HCT116 (cell line): ENCODE data around the gene POC1A. TPM values are rescaled to one million over a fixed set of nuclear protein-coding genes. Genes with fewer than 3 reads are reported as not detected.

Experiments
- ATAC-seq: fragments of 200-7000 bp; cut with Tn5 transposase; 2 replicates; pipeline ENCODE4 v1.9.1; 2020; ENCODE audit warnings: mild to moderate bottlenecking, moderate library complexity
- BruUV-seq: library from RNA; stranded (reverse); fragments of 400-500 nt; replicated peaks from 2 replicates; lab custom pipeline; 2021; lab: Mats Ljungman, UMichigan
- CTCF ChIA-PET: fragments of 300-600 bp; sonication (Branson Sonifier 250); formaldehyde crosslinking; loops from one replicate; lab custom pipeline; 2021; ENCODE audit warnings: antibody characterized with exemption; lab: Charles Lee
- POLR2A ChIA-PET: fragments of 300-600, 350-600 bp; sonication (Branson Sonifier 250); formaldehyde crosslinking; loops from one replicate; lab custom pipeline; 2021; ENCODE audit warnings: antibody characterized with exemption; lab: Charles Lee
- RAD21 ChIA-PET, 2 experiments: fragments of 300-600 bp; sonication (Branson Sonifier 250); formaldehyde crosslinking; loops; one replicate each; lab custom pipeline; 2023; ENCODE audit warnings: low total read pairs in 2 of 2; ENCODE audit not compliant: uncharacterized antibody in 2 of 2, unreplicated experiment in 2 of 2, low non-redundant PET in 1 of 2; lab: Charles Lee
- DNase-seq: peaks from one replicate; pipeline ENCODE4 v3.0.0-alpha.2; 2010; ENCODE audit warnings: low read depth, low spot score
- H2AFZ ChIP-seq: fragments of 200-600 bp; shearing (Covaris generic), sonication (generic); 2 replicates; pipeline ENCODE4 v1.6.1; 2017; ENCODE audit warnings: low read depth, mixed run types, mixed read lengths, antibody characterized with exemption, low read length; ENCODE audit not compliant: poor library complexity, severe bottlenecking
- H3K27ac ChIP-seq: 2 replicates; pipeline ENCODE4 v1.5.1; 2012; ENCODE audit warnings: low read depth, low read length
- H3K27me3 ChIP-seq: fragments of 200-600 bp; sonication (generic); 2 replicates; pipeline ENCODE4 v1.6.1; 2016; ENCODE audit warnings: mixed run types, low read length, mixed read lengths; ENCODE audit not compliant: insufficient read depth
- H3K36me3 ChIP-seq, 2 experiments: fragments of 200-500 bp in 1 of 2; fragments of 200-600 bp in 1 of 2; sonication (Bioruptor generic) in 1 of 2; sonication (generic) in 1 of 2; 2 replicates each; pipeline versions ENCODE4 v1.5.1 to v1.6.1; 2014 to 2016; ENCODE audit warnings: low read length in 2 of 2, inconsistent platforms in 1 of 2, mixed read lengths in 1 of 2, mixed run types in 1 of 2; ENCODE audit not compliant: insufficient read depth in 2 of 2, control insufficient read depth in 1 of 2
- H3K4me1 ChIP-seq, 2 experiments: fragments of 200-600 bp in 1 of 2; sonication (generic) in 1 of 2; 2 replicates each; pipeline versions ENCODE4 v1.5.1 to v1.6.1; 2012 to 2017; ENCODE audit warnings: low read length in 2 of 2, inconsistent platforms in 1 of 2, mild to moderate bottlenecking in 1 of 2, mixed read lengths in 1 of 2, mixed run types in 1 of 2, moderate library complexity in 1 of 2; ENCODE audit not compliant: insufficient read depth in 2 of 2, control insufficient read depth in 1 of 2
- H3K4me2 ChIP-seq: fragments of 200-600 bp; sonication (generic); 2 replicates; pipeline ENCODE4 v1.6.1; 2017; ENCODE audit warnings: mixed run types, low read length, mixed read lengths
- H3K4me3 ChIP-seq, 2 experiments: fragments of 200-600 bp in 1 of 2; sonication (generic) in 1 of 2; replicated peaks in 1 of 2; 2 replicates each; pipeline ENCODE4 v1.5.1; 2011 to 2016; ENCODE audit warnings: low read length in 2 of 2, control low read depth in 1 of 2, low read depth in 1 of 2, mild to moderate bottlenecking in 1 of 2, mixed read lengths in 1 of 2, mixed run types in 1 of 2
- H3K79me2 ChIP-seq: fragments of 200-600 bp; sonication (generic); 2 replicates; pipeline ENCODE4 v1.6.1; 2017; ENCODE audit warnings: mild to moderate bottlenecking, mixed run types, low read length, moderate library complexity, mixed read lengths; ENCODE audit not compliant: insufficient read depth
- H3K9ac ChIP-seq: fragments of 200-600 bp; sonication (generic); 2 replicates; pipeline ENCODE4 v1.6.1; 2016; ENCODE audit warnings: low read length, mixed read lengths
- H3K9me2 ChIP-seq: fragments of 200-600 bp; sonication (generic), shearing (Covaris generic); 2 replicates; pipeline ENCODE4 v1.6.1; 2017; ENCODE audit warnings: mixed run types, mild to moderate bottlenecking, moderate library complexity; ENCODE audit not compliant: insufficient read depth
- H3K9me3 ChIP-seq, 2 experiments: fragments of 200-500 bp in 1 of 2; fragments of 200-600 bp in 1 of 2; sonication (Bioruptor generic) in 1 of 2; sonication (generic) in 1 of 2; 2 replicates each; pipeline ENCODE4 v1.6.1; 2014 to 2017; ENCODE audit warnings: low read length in 2 of 2, mixed read lengths in 2 of 2, inconsistent platforms in 1 of 2, low read depth in 1 of 2, mild to moderate bottlenecking in 1 of 2, mixed run types in 1 of 2, moderate library complexity in 1 of 2; ENCODE audit not compliant: control insufficient read depth in 1 of 2, insufficient read depth in 1 of 2
- H4K20me1 ChIP-seq: fragments of 200-600 bp; sonication (generic), shearing (Covaris generic); 2 replicates; pipeline ENCODE4 v1.6.1; 2017; ENCODE audit warnings: mixed run types, mild to moderate bottlenecking, moderate library complexity; ENCODE audit not compliant: insufficient read depth
- ATF3 ChIP-seq: IDR thresholded peaks from 2 replicates; pipeline ENCODE4 v1.6.1; 2012
- CBX3 ChIP-seq: IDR thresholded peaks from 2 replicates; pipeline ENCODE4 v1.6.1; 2012; ENCODE audit warnings: low read depth
- CEBPB ChIP-seq: IDR thresholded peaks from 2 replicates; pipeline ENCODE4 v1.6.1; 2012; ENCODE audit warnings: low read depth
- EGR1 ChIP-seq: IDR thresholded peaks from 2 replicates; pipeline ENCODE4 v1.6.1; 2012; ENCODE audit warnings: low read depth
- ELF1 ChIP-seq: IDR thresholded peaks from 2 replicates; pipeline ENCODE4 v1.6.1; 2012; ENCODE audit warnings: low read depth, borderline replicate concordance
- EZH2 ChIP-seq: fragments of 200-600 bp; sonication (generic); IDR thresholded peaks from 2 replicates; pipeline ENCODE4 v1.6.1; 2017; ENCODE audit warnings: antibody characterized with exemption, mixed run types
- FOSL1 ChIP-seq: IDR thresholded peaks from 2 replicates; pipeline ENCODE4 v1.6.1; 2012; ENCODE audit warnings: low read depth
- JUND ChIP-seq: IDR thresholded peaks from 2 replicates; pipeline ENCODE4 v1.6.1; 2012
- MAX ChIP-seq: IDR thresholded peaks from 2 replicates; pipeline ENCODE4 v1.6.1; 2012
- POLR2AphosphoS5 ChIP-seq: IDR thresholded peaks from 2 replicates; pipeline ENCODE4 v1.6.1; 2011; ENCODE audit warnings: mild to moderate bottlenecking, low read depth, low read length, moderate library complexity
- RAD21 ChIP-seq: IDR thresholded peaks from 2 replicates; pipeline ENCODE4 v1.6.1; 2012; ENCODE audit warnings: low read depth, mild to moderate bottlenecking
- REST ChIP-seq: IDR thresholded peaks from 2 replicates; pipeline ENCODE4 v1.6.1; 2012; ENCODE audit warnings: low read depth
- SP1 ChIP-seq: IDR thresholded peaks from 2 replicates; pipeline ENCODE4 v1.6.1; 2012; ENCODE audit warnings: low read depth
- SRF ChIP-seq: IDR thresholded peaks from 2 replicates; pipeline ENCODE4 v1.6.1; 2012; ENCODE audit warnings: low read depth
- TCF7L2 ChIP-seq: IDR thresholded peaks from 2 replicates; pipeline ENCODE4 v1.7.0; 2011; ENCODE audit warnings: borderline replicate concordance, inconsistent platforms; ENCODE audit not compliant: insufficient read depth, insufficient read length; ENCODE audit errors: extremely low read depth
- ZFX ChIP-seq: fragments of 450-650 bp; IDR thresholded peaks from 2 replicates; pipeline ENCODE4 v1.6.1; 2017
- intact Hi-C: fragments of 100-400 bp; cut with micrococcal nuclease; formaldehyde crosslinking; loops from 2 replicates; pipeline ENCODE4 v1.10.0; 2022
- total RNA-seq: library from RNA; stranded (reverse); gene quantifications from one replicate; pipeline ENCODE4 v1.2.1, GENCODE V29; 2021; ENCODE audit not compliant: unreplicated experiment

The POC1A gene
- total RNA-seq, 1 experiment from 2014 or later = 34.0 TPM

GRCh38 chr3:52086461-52086860 is 67.8 kb downstream of the POC1A start:
- Histone ChIP-seq H3K27me3 (no peaks in the 10 kb centered on the region), H3K4me3 (no peak overlapping the region), H3K9ac (no peak overlapping the region), H3K27ac (no peak overlapping the region), H3K9me2 (no peaks in the 10 kb centered on the region), H2AFZ (no peak overlapping the region), H3K36me3 (no peaks in the 10 kb centered on the region), H3K4me2 (no peak overlapping the region), H3K9me3 (no peaks in the 10 kb centered on the region), H3K4me1 (peaks cover 23 to 39% of the 10 kb centered on the region in 2 experiments), H4K20me1 (no peaks in the 10 kb centered on the region), H3K79me2 (no peaks in the 10 kb centered on the region)
- BruUV-seq = no TSS peak
- RAD21 ChIA-PET = no interaction called here
- ATAC-seq (no peak), DNase-seq (no peak)
- intact Hi-C loops = no loop called here
- CTCF ChIA-PET = interaction anchor here (1.4 kb wide), 1 partner anchor 37 kb away, joined by 3 read pairs; no protein-coding TSS in a partner anchor
- POLR2A ChIA-PET = no interaction called here
- TF ChIP-seq CEBPB (no peak), POLR2AphosphoS5 (no peak), EZH2 (no peak), REST (no peak), EGR1 (no peak), TCF7L2 (no peak), RAD21 (no peak), FOSL1 (no peak), JUND (no peak), ELF1 (no peak), SRF (no peak), CBX3 (no peak), MAX (no peak), ZFX (no peak), SP1 (no peak), ATF3 (no peak)
